ENCODE measurements around the gene SNX17.

- TF ChIP-seq, protein P1, sequence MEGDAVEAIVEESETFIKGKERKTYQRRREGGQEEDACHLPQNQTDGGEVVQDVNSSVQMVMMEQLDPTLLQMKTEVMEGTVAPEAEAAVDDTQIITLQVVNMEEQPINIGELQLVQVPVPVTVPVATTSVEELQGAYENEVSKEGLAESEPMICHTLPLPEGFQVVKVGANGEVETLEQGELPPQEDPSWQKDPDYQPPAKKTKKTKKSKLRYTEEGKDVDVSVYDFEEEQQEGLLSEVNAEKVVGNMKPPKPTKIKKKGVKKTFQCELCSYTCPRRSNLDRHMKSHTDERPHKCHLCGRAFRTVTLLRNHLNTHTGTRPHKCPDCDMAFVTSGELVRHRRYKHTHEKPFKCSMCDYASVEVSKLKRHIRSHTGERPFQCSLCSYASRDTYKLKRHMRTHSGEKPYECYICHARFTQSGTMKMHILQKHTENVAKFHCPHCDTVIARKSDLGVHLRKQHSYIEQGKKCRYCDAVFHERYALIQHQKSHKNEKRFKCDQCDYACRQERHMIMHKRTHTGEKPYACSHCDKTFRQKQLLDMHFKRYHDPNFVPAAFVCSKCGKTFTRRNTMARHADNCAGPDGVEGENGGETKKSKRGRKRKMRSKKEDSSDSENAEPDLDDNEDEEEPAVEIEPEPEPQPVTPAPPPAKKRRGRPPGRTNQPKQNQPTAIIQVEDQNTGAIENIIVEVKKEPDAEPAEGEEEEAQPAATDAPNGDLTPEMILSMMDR (conservative IDR thresholded peaks at IDR 0.05 in 1 of 2, IDR thresholded peaks at IDR 0.05 in 1 of 2; ENCODE audit: low read depth in 1 of 2, low read length in 2 of 2): no peak
- TF ChIP-seq EZH2 (IDR thresholded peaks at IDR 0.05; ENCODE audit: low read length, missing control alignments): no peak
Measured at GRCh38 chr2:27400348-27401135, 30.1 kb downstream of the SNX17 start.
